HuH-7 (cell line): ENCODE data around the gene NKX3-2.
"Not testable (repeated sequence)": the region's sequence is repeated elsewhere in the genome, so short reads cannot be mapped to it uniquely, and the experiment has no call there.

ENCODE experiments used
- DNase-seq: peaks from one replicate; pipeline ENCODE4 v3.0.0; 2011; ENCODE audit warnings: low spot score

Gene NKX3-2

DNA sequence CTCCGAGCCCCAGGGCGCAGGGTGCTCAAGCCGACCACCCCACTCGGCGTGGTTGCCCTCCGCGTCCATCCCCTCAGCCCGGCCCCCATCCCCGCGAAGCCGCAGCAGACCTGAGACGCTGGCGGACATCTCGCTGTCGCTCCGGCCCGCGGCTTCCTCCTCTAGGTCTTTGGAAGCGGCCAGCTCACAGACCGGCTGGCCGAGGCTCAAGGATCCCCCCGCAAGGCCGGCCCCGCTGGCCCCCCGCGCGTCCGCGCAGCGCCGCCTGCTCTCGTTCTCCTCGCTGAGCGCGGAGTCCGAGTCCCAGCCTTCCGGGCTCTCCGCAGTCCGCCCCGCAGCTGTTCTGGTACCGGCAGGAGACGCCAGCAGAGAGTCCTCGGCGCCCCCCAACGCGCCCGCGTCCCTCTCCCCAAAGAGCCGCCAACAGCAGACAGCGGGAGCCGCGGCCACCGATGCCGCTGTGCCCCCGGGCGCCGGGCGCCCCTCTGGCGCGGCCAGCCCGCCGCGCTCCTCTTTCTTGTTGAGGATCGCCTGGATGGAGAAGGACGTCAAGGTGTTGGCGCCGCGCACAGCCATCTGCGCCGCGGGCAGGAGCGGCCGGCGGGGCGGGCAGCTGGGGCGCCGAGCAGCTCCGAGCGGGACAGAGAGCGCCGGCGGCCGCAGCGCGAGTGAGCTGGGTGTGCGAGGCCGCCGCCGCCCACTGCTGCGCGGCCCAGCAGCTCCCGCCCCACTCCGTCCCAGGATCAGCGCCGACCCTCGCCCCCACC lies at the start of gene NKX3-2:
Gene NKX3-2 (minus strand): TSS at position 670 of the 767 bp plus-strand sequence. CDS start 94 bp downstream, at position 576.
- DNase-seq, result peak; percentile 60

GRCh38 chr4:13592220-13592619 lies 47.9 kb upstream of the NKX3-2 start:
- no peak for DNase-seq

DNA sequence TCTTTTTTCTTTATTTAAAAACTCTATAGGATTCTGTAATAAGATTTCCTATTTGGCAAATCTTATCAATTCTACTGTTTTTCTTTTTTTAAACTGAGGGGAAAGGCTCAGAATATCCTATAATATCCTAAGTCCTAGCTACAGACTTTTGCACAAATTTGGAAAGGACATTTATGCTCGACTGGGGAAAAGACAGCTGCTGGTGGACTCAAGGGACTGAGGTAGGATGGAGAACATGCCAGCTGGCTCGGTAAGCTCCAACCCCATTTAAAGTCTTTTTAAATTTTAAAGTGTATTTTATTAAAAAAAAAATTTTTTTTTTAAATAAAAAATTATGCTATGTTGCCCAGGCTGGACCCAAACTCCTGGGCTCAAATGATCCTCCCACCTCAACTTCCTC lies 46.5 kb upstream of the NKX3-2 start:
- no peak for DNase-seq

- DNase-seq, result no peak
Measured at GRCh38 chr4:13588954-13589353, 44.6 kb upstream of the NKX3-2 start.

DNA sequence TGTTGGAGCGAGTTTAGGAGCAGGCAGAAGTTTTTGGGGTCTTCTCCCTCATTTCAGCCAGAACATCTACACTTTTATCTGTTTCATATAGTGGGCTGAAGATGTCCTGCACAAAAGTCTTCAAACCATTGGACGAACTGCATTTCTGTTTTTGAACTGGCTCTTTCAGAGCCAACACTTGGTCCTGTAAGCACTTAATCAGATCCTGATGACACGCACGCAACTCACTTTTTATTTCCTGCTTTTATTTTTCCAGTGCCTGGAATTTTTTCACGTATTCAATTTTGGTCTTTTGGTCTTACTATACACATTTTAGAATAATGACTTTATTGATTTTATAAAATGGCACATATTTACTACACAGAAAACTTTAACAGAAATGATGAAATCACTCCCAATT lies 40.2 kb upstream of the NKX3-2 start:
- no peak for DNase-seq

DNA sequence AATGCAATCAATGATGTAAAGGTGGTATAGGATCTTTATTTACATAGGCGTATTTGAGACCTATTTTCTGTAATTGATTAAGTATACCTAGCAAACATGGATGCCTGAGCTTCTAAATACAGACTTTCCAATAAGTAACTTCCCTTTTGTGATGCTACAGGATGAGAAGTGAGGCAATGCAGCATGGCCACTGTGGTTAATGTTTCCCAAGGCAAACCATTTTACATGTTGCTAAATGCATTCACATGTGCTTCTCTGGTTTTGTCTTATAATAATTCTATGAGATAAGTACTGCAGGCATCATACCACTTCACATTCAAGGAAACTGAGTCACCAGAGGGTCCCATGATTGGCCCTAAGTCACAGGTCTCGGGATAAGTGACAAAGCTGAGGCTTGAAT lies 35.7 kb upstream of the NKX3-2 start:
- DNase-seq, result no peak

DNA sequence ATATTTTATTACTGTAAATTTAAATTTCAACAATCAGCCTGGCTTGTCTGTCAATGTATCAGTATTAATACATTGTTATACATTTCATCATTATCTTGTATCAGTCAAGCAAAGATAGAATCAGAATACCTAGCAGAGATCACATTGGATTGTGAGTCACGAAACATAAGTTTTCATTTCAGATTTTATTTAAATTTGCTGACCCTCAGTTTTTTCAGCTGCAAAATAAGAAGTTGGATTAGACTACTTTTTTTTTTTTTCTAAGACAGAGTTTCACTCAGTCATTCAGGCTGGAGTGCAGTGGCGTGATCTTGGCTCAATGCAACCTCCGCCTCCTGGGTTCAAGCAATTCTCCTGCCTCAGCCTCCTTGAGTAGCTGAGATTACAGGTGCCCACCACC lies 33.4 kb upstream of the NKX3-2 start:
- no peak for DNase-seq

- no peak for DNase-seq
Measured at GRCh38 chr4:13570916-13571315, 26.6 kb upstream of the NKX3-2 start.

DNA sequence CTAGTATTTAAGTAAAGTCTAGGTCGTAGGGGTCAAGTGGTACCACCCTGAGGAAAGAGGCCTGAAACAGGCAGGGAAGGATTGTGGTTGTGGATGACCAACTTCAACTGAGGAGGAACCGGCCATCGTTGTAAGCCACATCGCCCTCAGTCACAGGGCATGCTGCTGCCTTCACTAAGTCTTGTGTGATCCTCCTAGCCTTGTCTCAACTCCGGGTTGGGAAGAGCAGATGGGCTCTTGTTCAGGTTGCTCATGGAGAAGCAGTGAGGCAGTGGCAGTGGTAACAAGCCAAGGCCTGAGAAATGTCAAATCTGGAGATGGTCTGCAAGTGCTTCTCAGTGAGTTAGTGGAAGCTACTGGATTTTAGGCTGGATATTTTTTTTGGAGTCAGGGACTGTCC lies 22.8 kb upstream of the NKX3-2 start:
- no peak for DNase-seq

- no peak for DNase-seq
Measured at GRCh38 chr4:13562876-13563275, 18.6 kb upstream of the NKX3-2 start.

GRCh38 chr4:13561673-13562072 lies 17.4 kb upstream of the NKX3-2 start:
- DNase-seq, result no peak

- not testable (repeated sequence) for DNase-seq
Measured at GRCh38 chr4:13560111-13560510, 15.8 kb upstream of the NKX3-2 start.

- DNase-seq, result no peak
Measured at GRCh38 chr4:13559413-13559812, 15.1 kb upstream of the NKX3-2 start.

GRCh38 chr4:13558881-13559280 lies 14.6 kb upstream of the NKX3-2 start:
- no peak for DNase-seq

DNA sequence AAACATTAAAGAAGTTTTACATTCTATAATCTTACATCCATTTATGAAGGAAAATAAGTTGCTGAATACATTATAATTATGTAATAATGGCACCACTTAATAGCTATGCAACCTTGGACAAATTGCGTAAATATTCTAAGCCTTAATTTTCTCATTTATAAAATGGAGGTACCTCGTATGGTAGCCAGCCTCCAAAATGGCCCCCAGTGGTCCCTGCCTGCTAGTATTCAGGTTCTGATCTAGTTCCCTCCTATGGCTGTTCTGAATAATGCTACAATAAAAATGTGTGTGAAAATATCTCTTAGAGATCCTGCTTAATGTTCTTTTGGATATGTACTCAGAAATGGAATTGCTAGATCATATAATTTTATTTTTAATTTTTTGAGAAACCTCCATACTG lies 11.0 kb upstream of the NKX3-2 start:
- no peak for DNase-seq

- no peak for DNase-seq
Measured at GRCh38 chr4:13553081-13553480, 8.8 kb upstream of the NKX3-2 start.

- peak; percentile 93 for DNase-seq
Measured at GRCh38 chr4:13548984-13549546, 4.8 kb upstream of the NKX3-2 start.

DNA sequence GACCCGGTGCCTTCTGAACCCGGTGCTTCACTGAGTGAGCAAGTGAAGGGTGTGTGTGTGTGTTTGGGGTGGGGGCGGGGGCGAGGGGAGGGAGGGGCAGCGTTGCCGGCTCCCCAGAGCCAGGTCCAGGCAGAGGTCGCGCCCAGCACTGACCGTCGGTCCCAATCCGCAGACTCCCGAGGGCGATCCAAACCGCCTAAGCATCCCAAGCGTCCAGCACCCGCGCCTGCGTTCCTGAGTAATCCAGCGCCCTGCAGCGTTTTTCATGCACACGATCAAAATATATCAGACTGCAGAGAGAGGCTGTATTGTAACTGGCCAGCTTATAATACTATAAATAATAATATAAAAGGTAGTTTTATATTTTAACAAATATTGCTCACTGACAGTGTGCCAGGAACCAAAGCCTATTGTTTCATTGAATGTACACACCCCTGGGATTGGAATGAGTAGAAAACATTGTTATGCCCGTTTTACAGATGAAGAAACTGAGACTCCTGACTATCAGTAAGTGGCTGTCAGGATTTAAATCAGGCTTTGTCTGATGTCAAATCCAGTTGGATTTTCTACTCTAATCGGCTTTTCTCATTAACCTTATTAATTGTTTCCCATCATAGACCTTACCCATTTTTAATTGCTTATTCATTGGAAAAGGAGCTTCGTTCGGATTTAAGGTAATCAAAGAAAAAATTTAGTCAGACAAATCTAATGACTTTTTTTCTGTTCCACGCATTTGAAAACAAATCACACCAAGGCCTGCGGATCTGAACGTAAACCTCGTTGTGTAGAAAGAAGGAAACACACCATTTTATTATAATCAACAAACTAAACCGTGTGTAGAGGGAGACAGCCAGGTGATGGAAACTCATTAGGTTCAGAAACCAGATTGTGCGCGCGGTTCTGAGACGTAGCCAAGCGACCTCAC lies 4.0 kb upstream of the NKX3-2 start:
- peak; percentile 53 for DNase-seq

DNA sequence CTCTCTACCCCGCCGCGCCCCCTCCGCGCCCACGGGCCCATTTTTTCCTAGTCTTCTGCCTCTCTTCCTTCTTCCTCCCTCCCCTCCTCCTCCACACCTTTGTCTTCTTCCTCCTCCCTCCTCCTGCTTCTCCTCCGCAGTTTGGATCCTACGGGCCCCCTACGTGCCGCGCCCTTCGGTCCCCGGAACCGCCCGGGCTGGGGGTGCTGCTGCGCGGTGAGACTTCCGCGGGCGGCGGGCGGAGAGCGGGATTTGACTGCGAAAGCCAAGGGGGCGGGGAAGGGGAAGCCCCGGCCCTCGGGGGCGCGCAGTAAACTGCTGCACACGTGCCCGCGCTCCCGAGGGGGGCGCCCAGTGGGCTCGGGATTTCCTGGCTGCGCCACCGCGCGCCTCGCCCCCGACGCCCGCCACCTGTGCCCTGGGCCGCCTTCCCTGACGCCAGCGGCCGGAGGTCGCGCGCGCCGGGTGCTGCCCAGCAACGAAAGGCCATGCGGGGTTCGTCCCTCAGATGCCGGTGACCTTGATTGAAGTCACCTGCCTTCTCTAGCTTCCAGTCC lies 3.3 kb upstream of the NKX3-2 start:
- DNase-seq, result peak; percentile 79

GRCh38 chr4:13546941-13547484 lies 2.7 kb upstream of the NKX3-2 start:
- peak; percentile 40 for DNase-seq

- peak; percentile 8 for DNase-seq
Measured at GRCh38 chr4:13546142-13546940, 2.0 kb upstream of the NKX3-2 start.
